H1 (cell line): ENCODE data around the gene KIAA1671. TPM values are rescaled to one million over a fixed set of nuclear protein-coding genes. Genes with fewer than 3 reads are reported as not detected.

Source experiments
- CTCF ChIA-PET: fragments of 300-600 bp; sonication (Branson Sonifier 250); formaldehyde crosslinking; loops from one replicate; lab custom pipeline; 2021; ENCODE audit not compliant: partially characterized antibody; lab: Charles Lee
- POLR2A ChIA-PET: fragments of 300-600 bp; sonication (Branson Sonifier 250); formaldehyde crosslinking; loops from one replicate; lab custom pipeline; 2021; ENCODE audit warnings: inconsistent platforms; ENCODE audit not compliant: partially characterized antibody; lab: Charles Lee
- DNase-seq, 2 experiments: peaks; one replicate each; pipeline versions ENCODE4 v3.0.0 to v3.0.0-alpha.2; 2010 to 2022; ENCODE audit warnings: low spot score in 2 of 2, low read depth in 1 of 2, mixed read lengths in 1 of 2
- FAIRE-seq: peaks from 2 replicates; lab custom pipeline; 2011; peaks lifted over from hg19 to GRCh38; lab: Jason Lieb, UNC
- H2AFZ ChIP-seq: 2 replicates; pipeline ENCODE4 v1.8.1; 2012; ENCODE audit warnings: low read length, inconsistent platforms
- H2AK5ac ChIP-seq: 2 replicates; pipeline ENCODE4 v1.6.1; 2013; ENCODE audit warnings: low read depth, low read length
- H2BK120ac ChIP-seq: replicated peaks from 2 replicates; pipeline ENCODE3; 2013; ENCODE audit warnings: low read depth, low read length, inconsistent platforms
- H2BK12ac ChIP-seq: 2 replicates; pipeline ENCODE4 v1.6.1; 2013; ENCODE audit warnings: low read depth, low read length
- H2BK15ac ChIP-seq: 2 replicates; pipeline ENCODE4 v1.6.1; 2013; ENCODE audit warnings: low read length
- H2BK20ac ChIP-seq: 2 replicates; pipeline ENCODE4 v1.6.1; 2013; ENCODE audit warnings: low read length
- H2BK5ac ChIP-seq: 2 replicates; pipeline ENCODE4 v1.6.1; 2013; ENCODE audit warnings: low read depth, low read length
- H3K14ac ChIP-seq: 2 replicates; pipeline ENCODE4 v1.6.1; 2013; ENCODE audit warnings: inconsistent platforms; ENCODE audit not compliant: insufficient read length
- H3K18ac ChIP-seq: 2 replicates; pipeline ENCODE4 v1.6.1; 2013; ENCODE audit warnings: low read length; ENCODE audit errors: extremely low read depth
- H3K23ac ChIP-seq: 2 replicates; pipeline ENCODE4 v1.6.1; 2013; ENCODE audit warnings: inconsistent platforms; ENCODE audit not compliant: insufficient read length
- H3K23me2 ChIP-seq: 2 replicates; pipeline ENCODE4 v1.6.1; 2013; ENCODE audit warnings: low read depth, low read length
- H3K27ac ChIP-seq: 2 replicates; pipeline ENCODE4 v1.6.1; 2011; ENCODE audit warnings: low read depth, low read length, inconsistent platforms
- H3K27me3 ChIP-seq, 4 experiments: replicated peaks in 1 of 4; 1 replicate in 1 of 4; 2 replicates in 3 of 4; pipeline versions ENCODE4 v1.6.1 to v1.8.1; 2011 to 2013; ENCODE audit warnings: low read length in 3 of 4, mild to moderate bottlenecking in 3 of 4, inconsistent platforms in 2 of 4, mixed read lengths in 2 of 4, moderate library complexity in 1 of 4; ENCODE audit not compliant: control insufficient read depth in 3 of 4, insufficient read depth in 3 of 4; ENCODE audit errors: extremely low read depth in 1 of 4
- H3K36me3 ChIP-seq, 4 experiments: 2 replicates each; pipeline versions ENCODE4 v1.6.1 to v1.8.1; 2011 to 2013; ENCODE audit warnings: mild to moderate bottlenecking in 4 of 4, low read length in 3 of 4, moderate library complexity in 2 of 4, control low read depth in 1 of 4, inconsistent platforms in 1 of 4; ENCODE audit not compliant: insufficient read depth in 4 of 4, control insufficient read depth in 2 of 4
- H3K4ac ChIP-seq: replicated peaks from 2 replicates; pipeline ENCODE3; 2013; ENCODE audit warnings: low read length, low read depth, mixed read lengths, inconsistent platforms; ENCODE audit not compliant: insufficient read length
- H3K4me1 ChIP-seq, 4 experiments: replicated peaks in 1 of 4; 1 replicate in 1 of 4; 2 replicates in 3 of 4; pipeline versions ENCODE4 v1.6.1 to v1.8.1; 2011 to 2013; ENCODE audit warnings: low read length in 3 of 4, inconsistent platforms in 2 of 4, mixed read lengths in 1 of 4; ENCODE audit not compliant: insufficient read depth in 4 of 4, control insufficient read depth in 3 of 4
- H3K4me2 ChIP-seq, 2 experiments: 2 replicates each; pipeline versions ENCODE4 v1.6.1 to v1.8.1; 2011 to 2013; ENCODE audit warnings: low read depth in 2 of 2, low read length in 2 of 2, control low read depth in 1 of 2, inconsistent platforms in 1 of 2, mild to moderate bottlenecking in 1 of 2; ENCODE audit not compliant: insufficient read depth in 1 of 2
- H3K4me3 ChIP-seq, 4 experiments: fragments of 200-600, 300-600 bp in 1 of 4; sonication (generic), shearing (Covaris generic), sonication (Bioruptor Twin) in 1 of 4; 2 replicates each; pipeline versions ENCODE4 v1.5.1 to v1.8.1; 2011 to 2016; ENCODE audit warnings: low read length in 4 of 4, low read depth in 3 of 4, control low read depth in 2 of 4, inconsistent platforms in 2 of 4, mild to moderate bottlenecking in 2 of 4, mixed read lengths in 1 of 4, moderate library complexity in 1 of 4; ENCODE audit not compliant: insufficient read depth in 2 of 4; ENCODE audit errors: extremely low read depth in 1 of 4
- H3K56ac ChIP-seq: replicated peaks from 2 replicates; pipeline ENCODE3; 2013; ENCODE audit warnings: low read depth, mild to moderate bottlenecking, mixed read lengths, low read length, inconsistent platforms; ENCODE audit not compliant: insufficient read length
- H3K79me1 ChIP-seq: 2 replicates; pipeline ENCODE4 v1.6.1; 2013; ENCODE audit warnings: low read depth, low read length, control low read depth
- H3K79me2 ChIP-seq, 2 experiments: 2 replicates each; pipeline versions ENCODE4 v1.6.1 to v1.8.1; 2012 to 2013; ENCODE audit warnings: low read length in 2 of 2, mild to moderate bottlenecking in 2 of 2, inconsistent platforms in 1 of 2; ENCODE audit not compliant: insufficient read depth in 2 of 2, control insufficient read depth in 1 of 2
- H3K9ac ChIP-seq, 4 experiments: replicated peaks in 1 of 4; 1 replicate in 1 of 4; 2 replicates in 3 of 4; pipeline versions ENCODE4 v1.6.1 to v1.8.1; 2011 to 2013; ENCODE audit warnings: low read depth in 3 of 4, low read length in 3 of 4, control low read depth in 2 of 4, mild to moderate bottlenecking in 2 of 4, moderate library complexity in 2 of 4, inconsistent platforms in 1 of 4; ENCODE audit errors: extremely low read depth in 1 of 4
- H3K9me3 ChIP-seq, 2 experiments: 2 replicates each; pipeline versions ENCODE4 v1.6.1 to v1.8.1; 2012 to 2013; ENCODE audit warnings: mild to moderate bottlenecking in 2 of 2, moderate library complexity in 2 of 2, control low read depth in 1 of 2, inconsistent platforms in 1 of 2, low read depth in 1 of 2, low read length in 1 of 2, mixed read lengths in 1 of 2; ENCODE audit not compliant: insufficient read depth in 2 of 2
- H4K20me1 ChIP-seq, 2 experiments: replicated peaks in 1 of 2; 2 replicates each; pipeline versions ENCODE3 to v1.8.1; 2011 to 2013; ENCODE audit warnings: inconsistent platforms in 2 of 2, low read length in 2 of 2, mild to moderate bottlenecking in 1 of 2; ENCODE audit not compliant: insufficient read depth in 2 of 2, control insufficient read depth in 1 of 2
- H4K5ac ChIP-seq: 2 replicates; pipeline ENCODE4 v1.6.1; 2013; ENCODE audit warnings: low read length, low read depth, mixed read lengths, inconsistent platforms; ENCODE audit not compliant: insufficient read length
- H4K8ac ChIP-seq: 2 replicates; pipeline ENCODE4 v1.8.0; 2013; ENCODE audit warnings: mild to moderate bottlenecking, moderate library complexity, low read length, inconsistent platforms; ENCODE audit not compliant: insufficient read depth; ENCODE audit errors: extremely low read depth
- H4K91ac ChIP-seq: replicated peaks from 2 replicates; pipeline ENCODE3; 2013; ENCODE audit warnings: low read length, mixed read lengths, inconsistent platforms; ENCODE audit not compliant: insufficient read length
- SAP30 ChIP-seq: fragments of 300-600 bp; sonication (generic); IDR thresholded peaks from 2 replicates; pipeline ENCODE4 v1.7.1; 2012; ENCODE audit warnings: low read length, moderate library complexity, mild to moderate bottlenecking, inconsistent platforms; ENCODE audit not compliant: insufficient read depth, insufficient replicate concordance
- ZNF274 ChIP-seq: IDR thresholded peaks from 2 replicates; pipeline ENCODE4 v1.7.0; 2012; ENCODE audit warnings: low read length, borderline replicate concordance; ENCODE audit errors: extremely low read depth
- WGBS, 2 experiments: shearing (Covaris generic) in 1 of 2; methylation state at CpG; one replicate each; pipeline versions ENCODE4 v1.1.6 to v1.1.7; 2013 to 2015; ENCODE audit warnings: low lambda C conversion rate in 2 of 2, mixed read lengths in 2 of 2, inconsistent platforms in 1 of 2, low coverage in 1 of 2, missing lambda C conversion rate in 1 of 2; ENCODE audit not compliant: insufficient replicate concordance in 2 of 2, insufficient coverage in 1 of 2, insufficient read length in 1 of 2; ENCODE audit errors: extremely low coverage in 1 of 2, missing lambda C conversion rate in 1 of 2; 5-methylcytosine and 5-hydroxymethylcytosine counted together
- polyA plus RNA-seq, 7 experiments: library from polyadenylated mRNA; depleted of rRNA in 3 of 7; stranded (reverse) in 5 of 7; unstranded in 2 of 7; fragments of >200 nt in 5 of 7; fragments of 200-250 nt in 2 of 7; gene quantifications; 1 replicate in 5 of 7; 2 replicates in 1 of 7; 4 replicates in 1 of 7; pipeline versions ENCODE4 v1.2.1 to v1.2.3, GENCODE V29; 2011 to 2013; ENCODE audit warnings: missing spikeins in 2 of 7, mixed read lengths in 2 of 7
- total RNA-seq: library from RNA; stranded (reverse); fragmentation: NEBNext Ultra II Directional; extraction: Animal tissue kit (Norgen Biotek cat#: 25700); gene quantifications from 2 replicates; pipeline ENCODE4 v1.2.1, GENCODE V29; 2021

KIAA1671 gene
- total and polyA plus RNA-seq, 2 of the 8 experiments (the other 6 are each of a cell fraction or from before 2014, with no cell fraction given), result 6.4 to 23.9 TPM

DNA sequence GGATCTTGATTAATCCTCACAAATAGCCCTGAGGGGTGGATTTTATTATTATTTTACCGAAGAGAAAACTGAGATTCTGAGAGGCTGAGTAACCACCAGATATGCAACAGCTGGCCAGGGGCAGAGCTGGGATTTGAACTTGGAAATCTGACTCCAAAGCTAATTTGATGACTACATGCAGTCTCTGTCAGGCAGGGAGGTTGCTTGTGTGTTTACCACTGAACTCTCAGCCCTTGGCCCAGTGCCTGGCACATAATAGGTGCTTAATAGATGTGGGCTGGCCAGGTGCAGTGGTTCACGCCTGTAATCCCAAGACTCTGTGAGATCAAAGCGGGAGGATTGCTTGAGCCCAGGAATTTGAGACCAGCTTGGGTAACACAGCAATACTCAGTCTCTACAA lies 125.4 kb downstream of the KIAA1671 start:
- FAIRE-seq (no peak), DNase-seq (no peak)
- Histone ChIP-seq H2AK5ac (no peak overlapping the region), H4K91ac (no peak overlapping the region), H2BK15ac (no peak overlapping the region), H3K79me2 (no peaks in the 10 kb centered on the region), H2BK12ac (no peak overlapping the region), H4K8ac (no peak overlapping the region), H3K56ac (no peak overlapping the region), H3K14ac (no peak overlapping the region), H3K27me3 (no peaks in the 10 kb centered on the region), H4K5ac (no peak overlapping the region), H3K23ac (no peak overlapping the region), H3K9me3 (no peaks in the 10 kb centered on the region), H3K9ac (no peak overlapping the region), H3K36me3 (no peaks in the 10 kb centered on the region), H3K4me1 (no peaks in the 10 kb centered on the region), H2BK5ac (no peak overlapping the region), H2BK20ac (no peak overlapping the region), H2AFZ (no peak overlapping the region), H2BK120ac (no peak overlapping the region), H3K4me2 (no peak overlapping the region), H3K4me3 (no peak overlapping the region), H3K79me1 (peaks cover 3% of the 10 kb centered on the region), H3K23me2 (no peaks in the 10 kb centered on the region), H3K27ac (no peak overlapping the region), H4K20me1 (peaks cover 0 to 1% of the 10 kb centered on the region in 2 experiments), H3K4ac (no peak overlapping the region), H3K18ac (no peak overlapping the region)
- 86% methylated on average over 3 of the region's 3 CpGs; no CpG with 5 or more reads in 1 of the 2 experiments for WGBS, 2 experiments
- ChIA-PET CTCF (interaction anchor here (0.7 to 1.7 kb wide), 13 partner anchors 9 to 321 kb away, joined by 3 to 5 read pairs (median 4); no protein-coding TSS in a partner anchor), POLR2A (no interaction called here)
- no peak for TF ChIP-seq ZNF274
- TF ChIP-seq SAP30, result no peak
